Activated CD8-positive, alpha-beta memory T cell treated with anti-CD3 and anti-CD28 coated beads for 36 hours (primary cell): ENCODE results near the gene HYCC1. TPM values are rescaled to one million over a fixed set of nuclear protein-coding genes. Genes with fewer than 3 reads are reported as not detected.
"Not testable (repeated sequence)": the region's sequence is repeated elsewhere in the genome, so short reads cannot be mapped to it uniquely, and the experiment has no call there.

Experiments used
- CTCF ChIA-PET: fragments of 350-600 bp; sonication (Branson Sonifier 250); formaldehyde crosslinking; loops from one replicate; lab custom pipeline; 2021; ENCODE audit warnings: antibody characterized with exemption; lab: Charles Lee
- POLR2A ChIA-PET: fragments of 350-600 bp; sonication (Branson Sonifier 250); formaldehyde crosslinking; loops from one replicate; lab custom pipeline; 2021; ENCODE audit warnings: antibody characterized with exemption; lab: Charles Lee
- total RNA-seq, 2 experiments: library from RNA; stranded (reverse); gene quantifications; one replicate each; pipeline ENCODE4 v1.2.3, GENCODE V29; 2021

The HYCC1 gene
- total RNA-seq, result 10 to 100 TPM; 27.8 to 28.0 TPM

DNA sequence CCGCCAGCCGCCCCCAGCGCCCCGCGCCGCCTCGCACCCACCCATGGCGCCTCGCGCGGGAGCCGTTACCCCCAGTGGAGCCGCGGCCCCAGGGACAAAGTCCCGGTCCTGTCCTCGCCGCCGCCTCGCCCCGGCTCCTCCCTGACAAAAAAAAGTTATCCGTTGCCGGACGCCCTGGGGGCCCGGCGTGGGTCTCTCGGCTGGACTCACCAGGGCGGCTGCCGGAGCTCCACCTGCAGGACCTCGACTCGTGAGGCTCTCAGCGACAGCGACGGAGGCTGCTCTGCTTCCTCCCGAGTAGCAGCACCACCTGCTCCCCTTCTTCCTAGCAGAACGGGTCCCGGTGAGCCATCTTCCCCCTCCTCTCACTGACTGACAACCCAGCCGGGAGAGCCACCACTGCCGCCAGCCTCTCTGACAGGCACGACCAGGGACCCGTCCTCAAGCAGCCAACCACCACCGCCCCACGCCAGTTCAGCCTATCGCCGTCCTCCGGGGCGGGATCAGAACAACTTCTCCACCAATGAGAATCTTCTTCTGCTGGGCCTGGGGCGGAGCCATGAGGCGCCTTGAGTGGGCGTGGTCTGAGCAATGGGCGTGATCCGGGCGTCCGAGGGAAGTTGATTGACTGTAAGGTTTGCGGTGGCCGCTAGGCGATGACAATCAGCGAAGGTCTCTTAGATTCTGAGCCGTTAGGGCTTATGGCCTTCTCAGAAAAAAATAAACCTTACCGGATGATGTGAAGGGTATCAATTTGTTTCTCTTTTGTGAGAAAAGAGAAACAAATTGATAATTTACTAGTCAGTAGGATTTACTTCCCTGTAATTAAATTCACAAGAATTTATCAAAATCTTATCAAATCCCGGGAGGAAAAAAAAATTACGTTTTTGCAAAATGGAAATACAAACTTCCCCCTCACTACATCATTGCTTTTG lies at the start of gene HYCC1:
Gene HYCC1 (minus strand): TSS at position 416 of the 935 bp plus-strand sequence. CDS start 23,019 bp downstream, outside the sequence.
- POLR2A ChIA-PET, result no interaction called here

DNA sequence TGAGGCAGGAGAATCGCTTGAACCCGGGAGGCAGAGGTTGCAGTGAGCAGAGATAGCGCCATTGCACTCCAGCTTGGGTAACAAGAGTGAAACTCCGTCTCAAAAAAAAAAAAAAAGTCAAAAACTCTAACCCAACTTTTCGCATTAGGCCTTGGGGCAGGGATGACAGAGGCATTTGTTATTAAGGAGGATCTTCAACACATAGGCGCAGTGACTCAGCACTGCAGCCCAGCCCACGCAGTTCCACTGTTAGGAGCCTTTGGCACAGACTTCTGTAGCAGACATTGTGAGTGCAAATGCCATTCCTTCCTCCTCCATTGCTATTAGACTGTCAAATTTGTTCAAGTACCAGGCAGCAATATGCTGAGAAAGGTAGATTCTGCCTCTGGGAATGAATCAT lies 48.5 kb upstream of the HYCC1 start:
- ChIA-PET CTCF (no interaction called here), POLR2A (no interaction called here)

More for the DNA sequence above, at the start of gene HYCC1:
- CTCF ChIA-PET, result interaction anchor here (0.6 kb wide), 1 partner anchor 40 kb away, joined by 3 read pairs; no protein-coding TSS in a partner anchor

DNA sequence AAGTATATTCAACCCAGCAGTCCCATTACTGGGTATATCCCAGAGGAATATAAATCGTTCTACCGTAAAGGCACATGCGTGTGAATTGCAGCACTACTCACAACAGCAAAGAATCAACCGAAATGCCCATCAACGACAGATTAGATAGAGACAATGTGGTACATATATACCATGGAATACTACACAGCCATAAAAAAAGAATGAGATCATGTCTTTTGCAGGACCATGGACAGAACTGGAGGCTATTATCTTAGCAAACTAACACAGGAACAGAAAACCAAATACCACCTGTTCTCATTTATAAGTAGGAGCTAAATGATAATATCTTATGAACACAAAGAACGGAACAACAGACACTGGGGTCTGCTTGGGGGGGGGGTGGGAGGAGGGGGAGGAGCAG lies 47.4 kb upstream of the HYCC1 start:
- ChIA-PET POLR2A (no interaction called here), CTCF (no interaction called here)

DNA sequence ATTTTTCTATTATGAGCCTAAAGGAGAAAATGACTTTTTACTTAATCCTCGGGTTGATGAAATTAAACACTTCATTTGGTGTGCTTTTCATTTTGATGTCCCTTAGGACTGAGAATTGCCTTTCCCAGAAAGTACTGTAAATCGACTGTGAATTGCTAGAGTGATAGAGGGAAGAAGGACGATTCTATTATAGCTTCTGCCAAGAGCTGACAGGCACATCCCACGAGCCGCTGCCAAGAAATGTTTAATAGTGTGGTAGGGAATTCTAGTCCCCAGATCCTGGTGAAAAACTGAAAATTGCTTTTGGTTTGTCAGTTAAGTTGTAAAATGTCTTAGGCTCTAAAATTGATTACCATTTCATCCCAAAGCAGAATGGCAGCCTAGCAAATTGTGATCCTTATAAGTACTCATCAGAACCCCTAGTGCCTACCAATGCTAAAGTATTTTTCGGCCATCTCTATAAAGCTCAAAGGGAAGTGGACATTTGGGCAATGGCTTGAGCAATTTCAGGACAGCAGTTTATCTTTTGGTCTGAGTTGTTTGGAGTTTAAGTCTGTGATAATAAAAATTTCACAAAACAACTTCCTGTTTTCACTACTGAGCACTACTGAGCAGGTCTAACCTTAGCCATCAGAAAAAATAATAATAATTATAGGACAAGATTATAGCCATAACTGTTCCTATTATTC lies 44.6 kb upstream of the HYCC1 start:
- POLR2A ChIA-PET, result no interaction called here
- CTCF ChIA-PET, result interaction anchor here (0.6 kb wide), 1 partner anchor 141 kb away, joined by 3 read pairs; no protein-coding TSS in a partner anchor

DNA sequence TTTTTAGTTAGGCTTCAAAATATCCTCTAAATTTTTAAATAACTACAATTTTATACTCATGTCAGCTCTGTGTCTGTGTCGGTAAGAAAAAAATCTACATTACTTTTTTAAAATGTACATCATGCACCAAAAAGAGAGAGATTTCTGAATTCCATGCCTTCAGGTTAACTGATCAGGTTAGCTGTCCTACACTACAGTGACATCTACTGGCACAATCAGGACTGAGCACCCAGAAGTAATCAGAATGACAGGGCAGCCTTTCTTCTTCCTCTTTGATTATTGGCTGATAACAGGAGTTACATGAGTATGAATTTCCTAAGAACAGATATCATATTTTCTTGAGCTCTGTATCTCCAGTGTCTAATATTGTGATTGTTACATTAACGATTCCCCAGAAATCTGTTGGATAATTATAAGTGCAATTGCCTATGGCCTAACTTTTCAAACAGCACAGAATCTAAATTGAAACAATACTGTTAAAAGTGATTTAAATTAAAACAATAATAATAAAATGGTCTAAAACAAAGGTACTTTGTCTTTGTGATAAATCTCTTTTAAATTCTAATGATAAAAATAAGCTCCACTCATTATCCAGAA lies 41.8 kb upstream of the HYCC1 start:
- POLR2A ChIA-PET, result no interaction called here
- CTCF ChIA-PET, result interaction anchor here (0.6 to 2.3 kb wide), 21 partner anchors 11 to 501 kb away, joined by 3 to 9 read pairs (median 3); no protein-coding TSS in a partner anchor

DNA sequence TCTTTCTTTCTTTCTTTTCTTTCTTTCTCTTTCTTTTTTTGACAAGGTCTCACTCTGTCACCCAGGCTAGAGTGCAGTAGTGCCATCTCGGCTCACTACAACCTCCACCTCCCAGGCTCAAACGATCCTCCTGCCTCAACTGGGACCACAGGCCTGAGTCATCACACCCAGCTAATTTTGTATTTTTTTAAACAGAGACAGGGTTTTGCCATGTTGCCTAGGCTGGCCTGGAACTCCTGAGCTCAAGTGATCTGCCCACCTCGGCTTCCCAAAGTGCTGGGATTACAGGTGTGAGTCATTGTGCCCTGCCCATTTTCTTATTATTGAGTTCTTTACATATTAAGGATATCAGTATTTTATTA lies 37.2 kb upstream of the HYCC1 start:
- CTCF ChIA-PET, result interaction anchor here (0.8 kb wide), 1 partner anchor 98 kb away, joined by 5 read pairs; no protein-coding TSS in a partner anchor
- POLR2A ChIA-PET, result not testable (repeated sequence)

DNA sequence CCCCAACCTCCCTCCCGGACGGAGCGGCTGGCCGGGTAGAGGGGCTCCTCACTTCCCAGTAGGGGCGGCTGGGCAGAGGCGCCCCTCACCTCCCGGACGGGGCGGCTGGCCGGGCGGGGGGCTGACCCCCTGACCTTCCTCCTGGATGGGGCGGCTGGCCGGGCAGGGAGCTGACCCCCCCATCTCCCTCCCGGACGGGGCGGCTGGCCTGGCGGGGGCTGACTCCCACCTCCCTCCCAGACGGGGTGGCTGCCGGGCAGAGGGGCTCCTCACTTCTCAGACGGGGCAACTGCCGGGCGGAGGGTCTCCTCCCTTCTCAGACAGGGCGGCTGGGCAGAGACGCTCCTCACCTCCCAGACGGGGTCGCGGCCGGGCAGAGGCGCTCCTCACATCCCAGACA lies 32.4 kb upstream of the HYCC1 start:
- POLR2A ChIA-PET, CTCF ChIA-PET: not testable (repeated sequence)

DNA sequence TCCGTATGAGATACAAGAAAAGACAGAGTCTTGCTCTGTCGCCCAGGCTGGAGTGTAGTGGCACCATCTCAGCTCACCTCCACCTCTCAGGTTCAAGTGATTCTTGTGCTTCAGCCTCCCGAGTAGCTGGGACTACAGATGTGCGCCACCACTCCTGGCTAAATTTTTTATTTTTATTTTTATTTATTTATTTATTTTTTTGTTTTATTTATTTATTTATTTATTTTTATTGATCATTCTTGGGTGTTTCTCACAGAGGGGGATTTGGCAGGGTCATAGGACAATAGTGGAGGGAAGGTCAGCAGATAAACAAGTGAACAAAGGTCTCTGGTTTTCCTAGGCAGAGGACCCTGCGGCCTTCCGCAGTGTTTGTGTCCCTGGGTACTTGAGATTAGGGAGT lies 31.2 kb upstream of the HYCC1 start:
- POLR2A ChIA-PET, CTCF ChIA-PET: not testable (repeated sequence)

DNA sequence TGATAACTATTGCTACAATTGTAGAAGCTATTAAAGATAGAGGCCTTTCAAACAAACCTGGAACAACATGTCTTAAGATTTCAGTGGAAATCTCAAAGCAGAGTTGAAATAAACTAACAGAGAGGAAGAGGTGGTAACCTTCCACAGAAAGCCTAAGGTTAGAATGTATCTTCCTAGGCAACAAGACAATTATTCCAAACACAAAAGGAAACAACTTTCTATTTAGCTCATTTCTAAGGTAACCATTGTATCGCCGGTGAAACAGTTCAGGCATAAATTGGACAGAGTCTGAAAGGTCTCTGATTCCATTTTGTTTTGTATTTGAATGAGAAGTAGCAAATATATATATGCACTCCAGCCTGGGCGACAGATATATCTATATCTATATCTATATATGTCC lies 30.7 kb upstream of the HYCC1 start:
- ChIA-PET POLR2A (no interaction called here), CTCF (interaction anchor here (1.9 kb wide), 1 partner anchor 11 kb away, joined by 8 read pairs; no protein-coding TSS in a partner anchor)

DNA sequence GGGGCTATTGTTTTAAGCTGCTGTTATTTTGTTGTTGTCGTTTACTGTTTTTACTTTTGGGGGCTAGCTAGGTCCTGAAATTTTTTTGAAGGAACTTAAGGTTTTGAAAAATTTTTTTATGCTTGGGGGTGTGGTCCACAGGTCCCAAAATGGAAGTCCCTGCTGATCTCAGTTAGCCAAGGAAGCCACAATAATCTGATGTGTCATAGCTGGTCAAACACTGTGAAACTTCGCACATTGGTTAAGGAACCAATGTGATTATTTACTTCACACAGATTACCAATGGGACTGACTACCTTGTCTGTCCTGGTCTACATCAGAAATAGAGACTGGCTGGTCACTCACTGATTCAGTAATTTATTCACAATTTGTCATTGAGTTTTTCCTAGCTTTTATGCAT lies 29.5 kb upstream of the HYCC1 start:
- ChIA-PET CTCF (interaction anchor here (1.9 kb wide), 1 partner anchor 12 kb away, joined by 8 read pairs; no protein-coding TSS in a partner anchor), POLR2A (no interaction called here)

DNA sequence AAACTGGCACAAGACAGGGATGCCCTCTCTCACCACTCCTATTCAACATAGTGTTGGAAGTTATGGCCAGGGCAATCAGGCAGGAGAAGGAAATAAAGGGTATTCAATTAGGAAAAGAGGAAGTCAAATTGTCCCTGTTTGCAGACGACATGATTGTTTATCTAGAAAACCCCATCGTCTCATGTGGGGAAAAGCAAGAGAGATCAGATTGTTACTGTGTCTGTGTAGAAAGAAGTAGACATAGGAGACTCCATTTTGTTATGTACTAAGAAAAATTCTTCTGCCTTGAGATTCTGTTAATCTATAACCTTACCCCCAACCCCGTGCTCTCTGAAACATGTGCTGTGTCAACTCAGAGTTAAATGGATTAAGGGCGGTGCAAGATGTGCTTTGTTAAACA lies 25.7 kb upstream of the HYCC1 start:
- CTCF ChIA-PET, POLR2A ChIA-PET: not testable (repeated sequence)

DNA sequence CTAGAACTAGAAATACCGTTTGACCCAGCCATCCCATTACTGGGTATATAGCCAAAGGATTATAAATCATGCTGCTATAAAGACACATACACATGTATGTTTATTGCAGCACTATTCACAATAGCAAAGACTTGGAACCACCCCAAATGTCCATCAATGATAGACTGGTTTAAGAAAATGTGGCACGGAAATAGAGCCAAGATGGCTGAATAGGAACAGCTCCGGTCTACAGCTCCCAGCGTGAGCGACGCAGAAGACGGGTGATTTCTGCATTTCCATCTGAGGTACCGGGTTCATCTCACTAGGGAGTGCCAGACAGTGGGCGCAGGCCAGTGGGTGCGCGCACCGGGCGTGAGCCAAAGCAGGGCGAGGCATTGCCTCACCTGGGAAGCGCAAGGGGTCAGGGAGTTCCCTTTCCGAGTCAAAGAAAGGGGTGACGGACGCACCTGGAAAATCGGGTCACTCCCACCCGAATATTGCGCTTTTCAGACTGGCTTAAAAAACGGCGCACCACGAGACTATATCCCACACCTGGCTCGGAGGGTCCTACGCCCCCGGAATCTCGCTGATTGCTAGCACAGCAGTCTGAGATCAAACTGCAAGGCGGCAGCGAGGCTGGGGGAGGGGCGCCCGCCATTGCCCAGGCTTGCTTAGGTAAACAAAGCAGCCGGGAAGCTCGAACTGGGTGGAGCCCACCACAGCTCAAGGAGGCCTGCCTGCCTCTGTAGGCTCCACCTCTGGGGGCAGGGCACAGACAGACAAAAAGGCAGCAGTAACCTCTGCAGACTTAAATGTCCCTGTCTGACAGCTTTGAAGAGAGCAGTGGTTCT lies 21.8 kb upstream of the HYCC1 start:
- CTCF ChIA-PET, POLR2A ChIA-PET: not testable (repeated sequence)

DNA sequence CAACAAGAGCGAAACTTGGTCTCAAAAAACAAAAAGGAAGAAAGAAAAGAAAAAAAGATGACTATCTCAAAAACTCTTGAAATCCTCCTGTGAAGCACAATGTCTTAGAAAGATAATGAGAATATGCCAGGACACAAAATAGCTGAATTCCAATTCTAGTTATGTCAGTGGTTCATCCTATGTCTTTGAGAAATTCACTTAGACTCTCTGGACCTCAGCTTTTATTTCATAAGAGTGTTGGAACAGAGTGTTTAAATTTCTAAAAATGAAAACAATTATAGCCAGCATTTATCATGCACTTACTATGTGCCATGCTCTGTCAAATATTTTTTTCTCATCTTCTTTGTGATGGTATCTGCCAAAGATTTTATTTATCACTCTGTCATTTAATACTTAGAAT lies 13.3 kb upstream of the HYCC1 start:
- ChIA-PET CTCF (no interaction called here), POLR2A (no interaction called here)

DNA sequence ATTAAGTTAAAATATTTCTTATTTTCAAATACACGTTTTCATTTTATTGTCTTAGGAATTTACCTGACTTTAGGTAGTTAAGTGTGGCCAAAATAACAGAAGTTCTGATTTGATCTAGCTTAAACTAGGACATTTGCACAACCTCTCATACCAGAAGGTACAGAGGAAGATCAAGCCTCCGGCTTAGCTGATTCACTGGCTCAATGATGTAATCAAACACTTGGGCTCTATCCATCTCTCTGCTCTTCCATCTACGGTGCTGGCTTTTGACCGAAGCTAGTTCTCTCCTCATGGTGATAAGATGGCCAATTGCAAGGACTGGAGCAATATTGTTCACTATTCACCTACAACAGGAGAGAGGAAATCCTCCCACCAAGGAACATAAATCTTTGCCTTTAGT lies 12.2 kb upstream of the HYCC1 start:
- CTCF ChIA-PET, result interaction anchor here (1.0 kb wide), 1 partner anchor 29 kb away, joined by 3 read pairs; no protein-coding TSS in a partner anchor
- POLR2A ChIA-PET, result no interaction called here

DNA sequence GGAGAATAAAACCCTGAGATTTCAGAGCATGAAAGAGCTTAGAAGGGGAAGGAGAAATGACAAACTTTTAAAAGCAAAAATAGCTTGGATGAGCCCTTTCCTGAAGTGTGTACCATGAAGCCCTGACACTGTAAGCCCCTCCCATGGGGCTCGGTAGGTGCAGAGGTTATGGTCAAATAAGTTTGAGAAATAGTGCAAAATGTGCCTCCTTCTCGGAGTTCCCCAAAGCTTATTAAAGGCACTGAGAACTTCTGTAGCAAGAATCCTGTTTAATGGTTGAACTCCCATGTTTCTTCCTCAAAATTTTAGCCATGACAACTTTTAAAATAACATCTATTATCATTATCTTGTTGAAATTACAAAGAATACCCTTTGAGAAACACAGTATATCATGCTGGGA lies 10.5 kb upstream of the HYCC1 start:
- ChIA-PET POLR2A (no interaction called here), CTCF (no interaction called here)

DNA sequence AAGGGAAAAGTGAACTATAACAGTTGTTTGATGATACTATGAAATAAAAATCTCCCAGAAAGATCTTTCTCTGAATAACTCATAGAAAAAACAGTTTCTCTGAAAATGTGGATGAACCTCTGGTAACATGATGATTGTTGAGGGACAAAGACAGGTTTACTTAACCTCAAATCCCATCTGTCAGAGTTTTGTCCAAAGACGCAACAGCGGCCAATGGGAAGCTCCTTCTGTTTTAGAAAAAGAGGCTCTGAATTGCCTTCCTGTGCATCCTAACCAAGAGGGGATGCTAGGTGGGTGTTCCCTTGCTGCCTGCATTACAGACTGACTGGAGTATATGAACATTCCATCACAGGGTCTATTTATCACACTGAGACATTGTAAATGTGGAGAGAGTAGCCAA lies 8.9 kb upstream of the HYCC1 start:
- ChIA-PET POLR2A (no interaction called here), CTCF (no interaction called here)

DNA sequence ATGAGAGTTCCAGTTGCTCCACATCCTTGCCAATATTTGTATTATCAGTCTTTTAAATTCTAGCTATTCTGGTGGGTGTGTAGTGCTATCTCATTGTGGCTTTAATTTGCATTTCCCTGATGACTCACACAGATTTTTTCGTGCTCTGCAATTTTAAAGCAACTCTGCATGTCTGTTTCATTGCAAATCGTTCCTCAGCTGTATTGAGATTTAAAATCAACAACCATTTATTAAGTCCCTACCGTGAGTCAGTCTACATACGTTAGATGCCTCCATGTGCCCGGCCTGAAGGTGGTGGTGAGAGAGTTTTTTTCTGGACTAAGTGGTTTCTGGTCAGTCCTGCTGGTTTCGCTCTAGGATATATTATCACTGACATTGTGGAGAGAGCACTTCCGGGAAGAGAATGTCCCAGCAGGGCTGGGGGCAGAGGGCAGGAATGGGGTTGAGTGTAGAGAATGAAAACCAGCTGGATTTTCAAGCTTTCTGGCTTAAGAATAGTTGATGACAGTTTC lies 8.4 kb upstream of the HYCC1 start:
- ChIA-PET POLR2A (no interaction called here), CTCF (interaction anchor here (1.3 kb wide), 1 partner anchor 10 kb away, joined by 4 read pairs; no protein-coding TSS in a partner anchor)

DNA sequence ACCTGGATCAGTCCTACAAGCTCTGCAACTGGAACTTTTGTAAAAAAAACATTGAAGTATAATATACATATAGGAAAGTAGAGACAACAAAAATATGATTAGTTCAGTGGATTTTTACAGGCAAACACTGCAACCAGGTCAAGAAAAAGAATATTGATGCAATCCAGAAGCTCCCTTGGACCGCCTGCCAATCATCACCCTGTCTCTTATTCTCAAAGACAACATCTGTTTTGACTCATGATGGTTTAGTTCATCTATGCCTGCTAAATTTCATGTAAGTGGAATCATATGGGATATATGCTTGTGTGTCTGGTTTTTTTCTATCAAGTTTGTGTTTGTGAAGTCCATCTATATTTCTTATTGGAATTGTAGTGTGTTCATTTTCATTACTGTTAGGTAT lies 7.7 kb upstream of the HYCC1 start:
- ChIA-PET POLR2A (no interaction called here), CTCF (interaction anchor here (1.0 to 1.3 kb wide), 2 partner anchors 9 to 161 kb away, joined by 3 to 4 read pairs; no protein-coding TSS in a partner anchor)
